NB4 (cell line): ENCODE results near the gene CD47.

Source experiments
- DNase-seq: peaks from one replicate; pipeline ENCODE4 v3.0.0; 2010; ENCODE audit warnings: low read depth
- H3K4me3 ChIP-seq: one replicate; pipeline ENCODE4 v1.5.1; 2011; ENCODE audit warnings: mild to moderate bottlenecking, low read depth, low read length, moderate library complexity
- MYC ChIP-seq: IDR thresholded peaks from 2 replicates; pipeline ENCODE4 v1.6.1; 2011; ENCODE audit warnings: low read depth, low read length
- POLR2A ChIP-seq: IDR thresholded peaks from 2 replicates; pipeline ENCODE4 v1.6.1; 2011; ENCODE audit warnings: mild to moderate bottlenecking; ENCODE audit not compliant: insufficient read length; ENCODE audit errors: extremely low read depth
- TF ChIP-seq, protein P1 (sequence below): IDR thresholded peaks from one replicate; pipeline ENCODE4 v1.5.1; 2012; ENCODE audit warnings: low read depth, low read length
- TF ChIP-seq, protein P2 (sequence below): IDR thresholded peaks from 2 replicates; pipeline ENCODE4 v1.6.1; 2011; ENCODE audit warnings: low read depth, low read length

Gene CD47

DNA sequence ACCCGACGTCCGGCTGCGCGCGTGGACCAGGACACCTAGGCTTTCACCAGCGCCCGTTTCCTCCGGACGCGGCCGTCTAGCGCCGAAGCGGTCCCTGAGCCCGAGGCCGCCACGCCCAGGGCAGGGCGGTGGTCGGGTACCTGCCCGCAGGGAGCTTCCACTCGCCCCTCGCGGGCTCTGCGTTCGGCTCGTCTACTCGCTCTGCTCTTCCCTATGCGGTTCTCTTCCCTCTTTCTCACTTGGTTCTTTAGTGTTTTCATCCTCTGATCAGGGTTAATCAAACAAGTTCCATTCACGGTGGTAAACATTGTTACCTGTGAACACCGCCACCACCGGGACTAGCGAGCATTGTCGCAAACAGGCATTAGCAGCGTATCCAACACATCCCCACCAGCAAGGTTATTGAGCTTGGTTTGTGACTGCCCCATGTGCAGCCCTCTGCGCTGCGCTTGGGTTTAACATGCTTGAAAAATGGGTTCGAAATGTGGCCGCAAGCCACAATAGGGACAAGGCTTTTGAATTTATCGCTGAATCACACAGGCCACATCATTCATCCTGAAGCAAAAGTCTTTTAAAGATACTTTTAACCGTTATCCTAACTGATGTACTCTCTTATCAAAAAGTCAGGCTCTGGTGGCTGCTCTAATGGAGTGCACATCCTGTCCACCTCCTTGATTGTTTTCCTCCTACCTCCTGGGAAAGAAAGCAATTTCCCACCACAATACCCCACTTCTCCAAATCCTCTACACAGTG lies 843 bp upstream of the CD47 start:
- peak overlapping the region; percentile 40 for H3K4me3 ChIP-seq
- no peak for DNase-seq
- TF ChIP-seq, protein P1, sequence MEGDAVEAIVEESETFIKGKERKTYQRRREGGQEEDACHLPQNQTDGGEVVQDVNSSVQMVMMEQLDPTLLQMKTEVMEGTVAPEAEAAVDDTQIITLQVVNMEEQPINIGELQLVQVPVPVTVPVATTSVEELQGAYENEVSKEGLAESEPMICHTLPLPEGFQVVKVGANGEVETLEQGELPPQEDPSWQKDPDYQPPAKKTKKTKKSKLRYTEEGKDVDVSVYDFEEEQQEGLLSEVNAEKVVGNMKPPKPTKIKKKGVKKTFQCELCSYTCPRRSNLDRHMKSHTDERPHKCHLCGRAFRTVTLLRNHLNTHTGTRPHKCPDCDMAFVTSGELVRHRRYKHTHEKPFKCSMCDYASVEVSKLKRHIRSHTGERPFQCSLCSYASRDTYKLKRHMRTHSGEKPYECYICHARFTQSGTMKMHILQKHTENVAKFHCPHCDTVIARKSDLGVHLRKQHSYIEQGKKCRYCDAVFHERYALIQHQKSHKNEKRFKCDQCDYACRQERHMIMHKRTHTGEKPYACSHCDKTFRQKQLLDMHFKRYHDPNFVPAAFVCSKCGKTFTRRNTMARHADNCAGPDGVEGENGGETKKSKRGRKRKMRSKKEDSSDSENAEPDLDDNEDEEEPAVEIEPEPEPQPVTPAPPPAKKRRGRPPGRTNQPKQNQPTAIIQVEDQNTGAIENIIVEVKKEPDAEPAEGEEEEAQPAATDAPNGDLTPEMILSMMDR: no peak
- TF ChIP-seq MYC: no peak
- no peak for TF ChIP-seq POLR2A
- TF ChIP-seq, protein P2, sequence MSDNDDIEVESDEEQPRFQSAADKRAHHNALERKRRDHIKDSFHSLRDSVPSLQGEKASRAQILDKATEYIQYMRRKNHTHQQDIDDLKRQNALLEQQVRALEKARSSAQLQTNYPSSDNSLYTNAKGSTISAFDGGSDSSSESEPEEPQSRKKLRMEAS: no peak

DNA sequence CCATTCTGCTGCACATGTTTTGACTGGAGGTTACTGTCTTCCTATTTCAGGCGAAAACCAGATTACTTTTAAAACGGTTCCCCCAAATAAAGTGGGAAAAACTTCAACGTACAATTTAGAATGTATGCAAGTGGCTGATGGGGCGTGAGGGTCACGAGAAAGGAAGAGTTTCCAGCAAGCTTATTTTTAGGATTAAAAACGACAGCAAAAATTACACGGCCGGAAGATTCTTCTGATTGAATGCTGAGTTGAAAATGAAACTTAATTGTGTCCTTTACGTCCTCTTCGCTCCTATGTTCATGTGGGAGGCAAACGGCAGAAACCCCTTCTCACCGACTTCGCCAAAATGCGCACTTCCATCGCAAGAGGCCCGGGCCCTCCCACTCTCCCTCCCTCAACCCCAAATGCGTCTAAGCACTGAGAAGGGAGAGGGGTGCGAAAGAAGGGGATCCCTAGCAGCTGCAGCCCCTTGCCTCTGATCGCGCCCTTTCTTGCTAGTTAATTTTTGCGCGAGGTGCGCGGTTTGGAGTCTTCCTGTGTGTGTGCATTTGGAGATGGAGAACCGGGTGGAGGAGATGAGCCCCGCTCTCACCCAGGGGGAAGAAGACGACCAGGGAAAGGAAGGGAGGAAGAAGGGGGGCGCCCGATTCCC lies 656 bp downstream of the CD47 start:
- TF ChIP-seq, protein P2: no peak
- TF ChIP-seq POLR2A (no peak), MYC (no peak)
- H3K4me3 ChIP-seq: peak overlapping the region; percentile 85
- peak; percentile 71 for DNase-seq

DNA sequence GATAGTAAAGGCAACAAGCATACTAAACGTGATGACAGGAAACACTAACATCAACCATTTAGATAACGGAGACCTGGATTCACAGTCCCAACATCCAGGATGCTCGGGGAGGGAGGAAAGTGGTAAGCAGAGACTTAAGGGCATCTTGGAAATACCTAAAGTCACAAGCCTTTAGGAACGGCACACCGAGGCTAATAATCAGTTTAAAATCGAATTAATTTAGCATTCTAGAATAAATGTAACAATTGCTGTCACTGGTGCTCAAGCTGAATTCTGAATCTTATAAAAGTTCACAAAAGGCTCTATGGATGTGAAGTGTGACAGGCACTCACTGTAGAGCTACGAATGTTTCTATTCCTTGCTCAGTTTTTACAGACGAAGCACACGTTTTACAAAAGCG lies 1.3 kb downstream of the CD47 start:
- H3K4me3 ChIP-seq: peak overlapping the region; percentile 85
- no peak for DNase-seq
- TF ChIP-seq POLR2A (no peak), MYC (no peak)
- TF ChIP-seq, protein P2: no peak
- TF ChIP-seq, protein P1: no peak

DNA sequence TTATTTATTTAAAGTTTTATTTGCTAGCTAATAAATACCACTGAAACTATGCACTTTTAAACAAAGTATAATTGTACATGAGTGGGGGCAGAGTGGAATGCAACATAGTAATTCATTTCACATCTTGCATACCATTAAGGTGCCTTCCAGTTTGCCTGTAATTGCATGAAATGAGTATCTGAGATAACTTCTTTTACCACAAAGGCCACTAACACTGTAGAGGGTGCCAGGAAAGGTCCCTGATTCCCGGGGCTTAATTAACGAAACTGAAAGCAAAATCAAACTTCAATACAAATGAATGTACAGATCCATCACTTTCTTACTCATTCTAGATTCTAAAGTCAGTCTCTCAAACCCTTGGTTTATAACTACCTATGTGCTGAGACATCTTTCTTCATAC lies 2.1 kb downstream of the CD47 start:
- DNase-seq: peak; percentile 53
- TF ChIP-seq, protein P1: no peak
- no peak for TF ChIP-seq POLR2A
- TF ChIP-seq MYC: no peak
- TF ChIP-seq, protein P2: no peak
- peak overlapping the region; percentile 85 for H3K4me3 ChIP-seq

DNA sequence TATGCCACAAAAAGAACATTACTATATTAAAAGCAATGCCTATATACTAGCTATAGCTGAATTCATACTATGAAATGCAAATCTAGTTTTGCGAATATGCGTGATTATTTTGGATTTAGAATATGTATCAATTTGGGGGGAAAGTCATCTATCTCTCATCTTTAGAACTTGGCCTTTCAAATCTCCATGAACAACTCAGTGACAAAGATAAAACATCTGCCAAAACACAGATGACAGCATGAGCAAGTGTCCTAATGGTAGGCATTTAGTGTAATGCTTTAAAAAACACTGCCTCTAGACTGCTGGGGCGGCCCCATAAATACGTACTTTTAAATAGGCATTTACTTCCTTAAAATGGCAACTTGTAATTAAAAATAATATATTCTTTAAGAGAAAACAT lies 2.7 kb downstream of the CD47 start:
- no peak for DNase-seq
- H3K4me3 ChIP-seq: peak overlapping the region; percentile 85
- TF ChIP-seq, protein P1: no peak
- TF ChIP-seq MYC (no peak), POLR2A (no peak)
- TF ChIP-seq, protein P2: no peak

DNA sequence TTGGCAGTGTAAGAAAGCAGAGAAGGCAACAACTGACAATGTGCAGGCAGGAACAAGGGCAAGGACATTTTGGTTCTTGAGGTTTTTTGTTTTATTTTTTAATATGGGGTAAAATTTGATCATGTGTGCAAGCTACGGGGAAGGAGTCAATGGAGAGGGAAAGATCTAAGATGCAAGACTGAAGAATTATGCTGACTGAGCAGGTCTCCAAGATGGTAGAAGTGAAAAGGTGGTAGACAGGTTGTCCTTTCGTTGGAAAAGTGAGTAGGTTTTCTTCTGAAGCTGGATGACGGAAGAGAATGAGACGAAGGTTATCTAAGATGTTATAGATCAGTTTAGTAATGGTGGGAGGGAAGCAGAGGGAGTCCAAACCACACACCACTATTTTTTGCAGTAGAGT lies 4.2 kb downstream of the CD47 start:
- TF ChIP-seq POLR2A (no peak), MYC (no peak)
- TF ChIP-seq, protein P2: no peak
- TF ChIP-seq, protein P1: no peak
- H3K4me3 ChIP-seq: no peak overlapping the region
- DNase-seq: no peak
